IgD-negative memory B cell (primary cell): ENCODE measurements around the gene INHA. TPM values are rescaled to one million over a fixed set of nuclear protein-coding genes. Genes with fewer than 3 reads are reported as not detected.

Experiments
- H3K27ac Mint-ChIP-seq, 3 donors: one replicate each; pipeline ENCODE4 v1.8.0; 2020 to 2022; ENCODE audit warnings: mild to moderate bottlenecking in 3 of 3, mixed read lengths in 3 of 3, moderate library complexity in 1 of 3
- H3K27me3 Mint-ChIP-seq: one replicate; pipeline ENCODE4 v1.8.0; 2021; ENCODE audit warnings: mixed read lengths
- H3K36me3 Mint-ChIP-seq: one replicate; pipeline ENCODE4 v1.8.0; 2020; ENCODE audit warnings: mild to moderate bottlenecking, mixed read lengths
- H3K4me1 Mint-ChIP-seq, 3 donors: one replicate each; pipeline ENCODE4 v1.8.0; 2020 to 2022; ENCODE audit warnings: mixed read lengths in 3 of 3, mild to moderate bottlenecking in 1 of 3
- H3K4me3 Mint-ChIP-seq, 4 donors: one replicate each; pipeline ENCODE4 v1.8.0; 2020 to 2022; ENCODE audit warnings: mild to moderate bottlenecking in 4 of 4, mixed read lengths in 4 of 4, moderate library complexity in 3 of 4
- H3K9me3 Mint-ChIP-seq, 3 donors: one replicate each; pipeline ENCODE4 v1.8.0; 2020 to 2021; ENCODE audit warnings: mixed read lengths in 3 of 3, mild to moderate bottlenecking in 1 of 3
- polyA plus RNA-seq: library from polyadenylated mRNA; unstranded; fragments of 300-500 nt; fragmentation: Illumina TruSeq; gene quantifications from one replicate; pipeline ENCODE4 v1.2.3, GENCODE V29; 2021

The INHA gene
- polyA plus RNA-seq = not detected

GRCh38 chr2:219572237-219573001, at the start of gene INHA:
TSS of gene INHA (plus strand) at chr2:219572310. CDS start at chr2:219572375, 65 bp downstream.
- Mint-ChIP-seq H3K4me1 (peaks cover 0 to 2% (median 0%) of the 10 kb centered on the region in 3 donors), H3K9me3 (peaks cover 0 to 3% (median 0%) of the 10 kb centered on the region in 3 donors), H3K27ac (no peak within 1 kb of the TSS), H3K27me3 (peaks cover 53% of the 10 kb centered on the region), H3K36me3 (no peaks in the 10 kb centered on the region), H3K4me3 (peak within 1 kb of the TSS in 2 of 4 donors; percentile 45 to 65)

GRCh38 chr2:219523031-219523671, 49.0 kb upstream of the INHA start:
- H3K27ac Mint-ChIP-seq = no peak overlapping the region
- peaks cover 0 to 8% (median 2%) of the 10 kb centered on the region in 3 donors for H3K4me1 Mint-ChIP-seq
- peaks cover under 1% of the 10 kb centered on the region for H3K36me3 Mint-ChIP-seq
- no peaks in the 10 kb centered on the region for H3K9me3 Mint-ChIP-seq
- peak overlapping the region in 2 of 4 donors; percentile 25 to 75 for H3K4me3 Mint-ChIP-seq
- H3K27me3 Mint-ChIP-seq = peaks cover 56% of the 10 kb centered on the region

- Mint-ChIP-seq H3K27ac (peak overlapping the region in 1 of 3 donors; percentile 33), H3K27me3 (peaks cover 69% of the 10 kb centered on the region), H3K4me1 (peaks cover 0 to 7% (median 2%) of the 10 kb centered on the region in 3 donors), H3K4me3 (no peak overlapping the region), H3K36me3 (no peaks in the 10 kb centered on the region), H3K9me3 (no peaks in the 10 kb centered on the region)
Measured at GRCh38 chr2:219524817-219525216, 47.3 kb upstream of the INHA start.

- no peaks in the 10 kb centered on the region for H3K9me3 Mint-ChIP-seq
- H3K4me1 Mint-ChIP-seq = peaks cover 0 to 7% (median 2%) of the 10 kb centered on the region in 3 donors
- H3K4me3 Mint-ChIP-seq = no peak overlapping the region
- no peaks in the 10 kb centered on the region for H3K36me3 Mint-ChIP-seq
- H3K27ac Mint-ChIP-seq = no peak overlapping the region
- H3K27me3 Mint-ChIP-seq = peaks cover 75% of the 10 kb centered on the region
Measured at GRCh38 chr2:219525533-219526232, 46.4 kb upstream of the INHA start.

GRCh38 chr2:219526320-219527075, 45.6 kb upstream of the INHA start:
- no peak overlapping the region for H3K27ac Mint-ChIP-seq
- H3K9me3 Mint-ChIP-seq = no peaks in the 10 kb centered on the region
- H3K27me3 Mint-ChIP-seq = peaks cover 72% of the 10 kb centered on the region
- H3K4me3 Mint-ChIP-seq = no peak overlapping the region
- no peaks in the 10 kb centered on the region for H3K36me3 Mint-ChIP-seq
- H3K4me1 Mint-ChIP-seq = peaks cover 0 to 7% (median 2%) of the 10 kb centered on the region in 3 donors

GRCh38 chr2:219527076-219527394, 45.1 kb upstream of the INHA start:
- Mint-ChIP-seq H3K27me3 (peaks cover 67% of the 10 kb centered on the region), H3K27ac (no peak overlapping the region), H3K36me3 (no peaks in the 10 kb centered on the region), H3K4me1 (peaks cover 0 to 4% (median 1%) of the 10 kb centered on the region in 3 donors), H3K4me3 (no peak overlapping the region), H3K9me3 (no peaks in the 10 kb centered on the region)

GRCh38 chr2:219527472-219527871, 44.6 kb upstream of the INHA start:
- H3K9me3 Mint-ChIP-seq = no peaks in the 10 kb centered on the region
- H3K27me3 Mint-ChIP-seq = peaks cover 66% of the 10 kb centered on the region
- H3K27ac Mint-ChIP-seq = no peak overlapping the region
- H3K4me1 Mint-ChIP-seq = peaks cover 0 to 3% (median 0%) of the 10 kb centered on the region in 3 donors
- H3K36me3 Mint-ChIP-seq = no peaks in the 10 kb centered on the region
- no peak overlapping the region for H3K4me3 Mint-ChIP-seq

GRCh38 chr2:219530048-219530963, 41.8 kb upstream of the INHA start:
- Mint-ChIP-seq H3K9me3 (no peaks in the 10 kb centered on the region), H3K27ac (no peak overlapping the region), H3K4me1 (peaks cover 0 to 1% (median 0%) of the 10 kb centered on the region in 3 donors), H3K4me3 (no peak overlapping the region), H3K36me3 (no peaks in the 10 kb centered on the region), H3K27me3 (peaks cover 48% of the 10 kb centered on the region)

GRCh38 chr2:219531639-219532377, 40.3 kb upstream of the INHA start:
- no peaks in the 10 kb centered on the region for H3K9me3 Mint-ChIP-seq
- no peak overlapping the region for H3K4me3 Mint-ChIP-seq
- H3K27ac Mint-ChIP-seq = no peak overlapping the region
- peaks cover 41% of the 10 kb centered on the region for H3K27me3 Mint-ChIP-seq
- no peaks in the 10 kb centered on the region for H3K36me3 Mint-ChIP-seq
- H3K4me1 Mint-ChIP-seq = peaks cover 0 to 1% (median 0%) of the 10 kb centered on the region in 3 donors

- Mint-ChIP-seq H3K9me3 (no peaks in the 10 kb centered on the region), H3K4me3 (no peak overlapping the region), H3K27me3 (peaks cover 37% of the 10 kb centered on the region), H3K4me1 (no peaks in the 10 kb centered on the region), H3K36me3 (no peaks in the 10 kb centered on the region), H3K27ac (no peak overlapping the region)
Measured at GRCh38 chr2:219532378-219532649, 39.8 kb upstream of the INHA start.

GRCh38 chr2:219533930-219534661, 38.0 kb upstream of the INHA start:
- H3K4me3 Mint-ChIP-seq = no peak overlapping the region
- no peaks in the 10 kb centered on the region for H3K9me3 Mint-ChIP-seq
- H3K27ac Mint-ChIP-seq = no peak overlapping the region
- H3K27me3 Mint-ChIP-seq = peaks cover 24% of the 10 kb centered on the region
- no peaks in the 10 kb centered on the region for H3K4me1 Mint-ChIP-seq
- H3K36me3 Mint-ChIP-seq = no peaks in the 10 kb centered on the region

GRCh38 chr2:219536425-219536824, 35.7 kb upstream of the INHA start:
- H3K27ac Mint-ChIP-seq = no peak overlapping the region
- H3K4me1 Mint-ChIP-seq = peaks cover 0 to 5% (median 0%) of the 10 kb centered on the region in 3 donors
- no peaks in the 10 kb centered on the region for H3K9me3 Mint-ChIP-seq
- peaks cover 9% of the 10 kb centered on the region for H3K27me3 Mint-ChIP-seq
- H3K36me3 Mint-ChIP-seq = no peaks in the 10 kb centered on the region
- H3K4me3 Mint-ChIP-seq = no peak overlapping the region

- Mint-ChIP-seq H3K27me3 (peaks cover 9% of the 10 kb centered on the region), H3K4me1 (peaks cover 0 to 10% (median 0%) of the 10 kb centered on the region in 3 donors), H3K4me3 (no peak overlapping the region), H3K27ac (no peak overlapping the region), H3K36me3 (no peaks in the 10 kb centered on the region), H3K9me3 (no peaks in the 10 kb centered on the region)
Measured at GRCh38 chr2:219536967-219537366, 35.1 kb upstream of the INHA start.
